GM12801 (cell line): ENCODE data around the gene TRIP13.

ENCODE experiments used
- CTCF ChIP-seq: IDR thresholded peaks from one replicate; pipeline ENCODE4 v1.5.1; 2011; ENCODE audit warnings: control low read depth; ENCODE audit not compliant: insufficient read length; ENCODE audit errors: extremely low read depth

Gene TRIP13

GRCh38 chr5:955886-956761, 63.4 kb downstream of the TRIP13 start:
- TF ChIP-seq CTCF: no peak

DNA sequence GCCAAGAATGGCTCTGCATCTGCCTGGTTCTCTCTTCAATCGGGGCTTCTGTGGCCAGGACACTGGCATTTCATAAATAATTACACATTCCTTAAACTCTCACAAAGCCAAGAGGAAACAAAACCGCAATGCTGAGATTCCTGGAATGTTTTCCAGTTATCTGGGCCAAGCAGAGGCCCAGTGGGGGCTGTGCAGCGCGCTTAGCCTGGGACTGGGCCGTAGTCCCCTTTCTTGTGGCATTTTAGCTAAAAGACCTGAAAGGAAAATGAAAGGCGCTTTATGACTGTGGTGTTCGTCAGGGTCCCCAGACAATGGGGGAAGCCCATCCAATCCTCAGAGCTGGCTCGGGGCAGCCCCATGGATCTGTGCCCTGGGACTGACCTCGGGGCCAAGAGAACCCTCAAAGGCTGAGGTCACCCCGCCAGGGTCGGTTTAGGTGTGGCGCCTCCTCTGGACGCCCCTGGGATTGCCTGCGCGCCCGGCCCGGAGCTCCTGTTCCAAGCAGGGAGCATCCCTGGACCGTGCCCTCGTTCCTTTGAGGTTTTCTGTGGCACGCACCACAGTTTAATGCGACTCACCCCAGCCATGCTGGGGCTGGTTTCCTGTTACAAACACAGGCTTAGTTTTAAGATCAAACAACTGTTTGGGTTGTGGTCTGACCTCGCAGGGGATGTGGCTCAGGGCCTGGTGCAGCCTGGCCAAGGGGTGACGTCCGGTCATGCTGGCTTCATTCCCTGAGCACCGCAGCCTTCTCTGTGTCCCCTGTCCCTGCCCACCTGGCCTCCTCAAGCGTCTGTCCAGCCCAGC, 64.5 kb downstream of the TRIP13 start:
- TF ChIP-seq CTCF: no peak

GRCh38 chr5:957748-958485, 65.2 kb downstream of the TRIP13 start:
- no peak for TF ChIP-seq CTCF

DNA sequence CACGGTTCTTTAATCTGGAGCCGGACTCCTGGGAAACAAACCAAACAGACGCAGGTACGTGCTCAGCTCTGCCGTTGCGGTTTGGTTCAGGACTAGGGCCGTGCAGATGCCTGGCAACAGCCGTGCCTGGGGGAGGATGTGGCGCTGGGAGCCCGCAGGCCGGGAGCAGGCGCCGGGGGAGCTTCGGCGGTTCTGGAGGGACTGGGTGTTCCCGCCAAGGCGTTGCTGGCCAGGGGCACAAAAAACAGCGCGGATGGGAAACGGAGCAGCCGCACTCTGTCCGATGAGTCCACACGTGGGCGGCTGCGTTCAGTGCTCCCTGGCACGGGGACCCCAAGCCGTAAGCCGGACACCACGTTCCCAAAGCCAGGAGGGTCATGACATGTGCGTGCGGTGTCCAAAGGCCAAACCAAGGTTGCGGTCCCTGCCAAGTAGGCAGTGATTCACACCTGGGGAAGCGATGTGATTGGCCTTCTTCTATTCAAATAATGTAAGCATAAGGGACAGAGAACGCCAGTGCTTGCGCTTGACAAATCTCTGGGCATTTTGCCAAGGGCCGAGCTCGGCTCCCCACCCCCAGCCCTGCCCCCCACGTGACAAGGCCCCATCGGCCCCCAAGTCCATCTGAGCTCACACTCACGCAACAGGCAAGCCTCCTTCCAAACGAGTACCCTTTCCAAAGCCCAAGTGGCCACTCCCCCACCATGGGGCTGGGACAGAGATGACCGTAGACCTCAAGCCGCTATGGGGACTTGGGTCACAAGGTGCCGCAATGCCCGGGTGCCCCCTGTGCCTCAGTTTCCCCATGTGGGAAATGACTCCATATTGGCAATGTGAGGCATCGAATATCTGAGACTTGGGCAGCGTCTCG, 66.3 kb downstream of the TRIP13 start:
- no peak for TF ChIP-seq CTCF

GRCh38 chr5:959581-960531, 67.2 kb downstream of the TRIP13 start:
- no peak for TF ChIP-seq CTCF

DNA sequence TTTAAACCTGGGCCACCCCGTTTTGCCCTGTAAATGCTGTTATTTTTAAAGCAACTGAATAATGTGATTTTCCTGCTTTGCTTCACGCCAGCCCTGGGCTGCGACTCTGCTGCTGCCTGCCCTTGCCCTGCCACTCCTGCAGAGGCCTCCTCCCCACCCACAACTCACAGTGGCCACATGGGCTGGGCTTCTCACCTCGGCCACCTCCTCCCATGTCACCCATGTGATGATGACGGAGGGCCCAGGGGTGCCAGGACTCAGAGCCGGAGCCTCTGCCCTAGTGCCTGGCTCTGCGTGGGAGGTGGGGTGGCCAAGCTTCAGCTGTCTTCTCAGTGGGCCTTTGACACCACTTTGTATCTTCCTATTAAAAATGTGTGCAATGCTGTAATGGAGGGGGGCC, 67.9 kb downstream of the TRIP13 start:
- TF ChIP-seq CTCF: no peak
